SK-N-SH (cell line): ENCODE measurements around the gene MLLT3. TPM values are rescaled to one million over a fixed set of nuclear protein-coding genes. Genes with fewer than 3 reads are reported as not detected.

ENCODE experiments used
- CTCF ChIA-PET: fragments of 300-600, 350-600 bp; formaldehyde crosslinking; extraction: SDS; loops from one replicate; lab custom pipeline; 2021; lab: Yijun Ruan, JAX
- POLR2A ChIA-PET: fragments of 350-600 bp; sonication (Branson Sonifier 250); formaldehyde crosslinking; extraction: SDS; loops from one replicate; lab custom pipeline; 2020; ENCODE audit warnings: antibody characterized with exemption, inconsistent platforms; lab: Yijun Ruan, JAX
- DNase-seq: peaks from one replicate; pipeline ENCODE4 v3.0.0; 2012
- H2AFZ ChIP-seq: fragments of 200-600 bp; sonication (generic); 2 replicates; pipeline ENCODE4 v1.8.1; 2016; ENCODE audit warnings: antibody characterized with exemption, mild to moderate bottlenecking, low read depth
- H3F3A ChIP-seq: fragments of 200-600 bp; sonication (generic); replicated peaks from 2 replicates; pipeline ENCODE3; 2016; ENCODE audit warnings: antibody characterized with exemption, mild to moderate bottlenecking; ENCODE audit not compliant: insufficient read depth
- H3K27ac ChIP-seq, 2 experiments: fragments of 200-500 bp in 1 of 2; fragments of 200-600 bp in 1 of 2; sonication (Bioruptor generic) in 1 of 2; sonication (generic), shearing (Covaris generic) in 1 of 2; 2 replicates each; pipeline versions ENCODE4 v1.5.1 to v1.6.1; 2014 to 2016; ENCODE audit warnings: low read depth in 2 of 2, inconsistent platforms in 1 of 2, low read length in 1 of 2, mild to moderate bottlenecking in 1 of 2, mixed read lengths in 1 of 2
- H3K27me3 ChIP-seq: fragments of 200-600 bp; sonication (generic), shearing (Covaris generic); 2 replicates; pipeline ENCODE4 v1.6.1; 2016; ENCODE audit warnings: mixed run types; ENCODE audit not compliant: insufficient read depth
- H3K36me3 ChIP-seq, 2 experiments: fragments of 200-500 bp in 1 of 2; fragments of 200-600 bp in 1 of 2; sonication (Bioruptor generic) in 1 of 2; sonication (generic) in 1 of 2; replicated peaks in 1 of 2; 2 replicates each; pipeline versions ENCODE3 to v1.5.1; 2014 to 2016; ENCODE audit warnings: low read length in 1 of 2, mild to moderate bottlenecking in 1 of 2; ENCODE audit not compliant: insufficient read depth in 2 of 2, control insufficient read depth in 1 of 2
- H3K4me1 ChIP-seq, 2 experiments: fragments of 200-500 bp in 1 of 2; fragments of 200-600 bp in 1 of 2; sonication (Bioruptor generic) in 1 of 2; sonication (generic), shearing (Covaris generic) in 1 of 2; 2 replicates each; pipeline versions ENCODE4 v1.5.1 to v1.6.1; 2014 to 2016; ENCODE audit warnings: low read depth in 1 of 2, low read length in 1 of 2, mixed run types in 1 of 2; ENCODE audit not compliant: insufficient read depth in 2 of 2, control insufficient read depth in 1 of 2
- H3K4me2 ChIP-seq: fragments of 200-600 bp; sonication (generic), shearing (Covaris generic); 2 replicates; pipeline ENCODE4 v1.6.1; 2017; ENCODE audit warnings: mixed run types
- H3K4me3 ChIP-seq, 2 experiments: fragments of 200-500 bp in 1 of 2; fragments of 200-600 bp in 1 of 2; sonication (Bioruptor generic) in 1 of 2; sonication (generic), shearing (Covaris generic) in 1 of 2; 2 replicates each; pipeline versions ENCODE4 v1.5.1 to v1.8.1; 2014 to 2016; ENCODE audit warnings: low read depth in 2 of 2, inconsistent platforms in 1 of 2, low read length in 1 of 2, mild to moderate bottlenecking in 1 of 2, mixed read lengths in 1 of 2, moderate library complexity in 1 of 2
- H3K79me2 ChIP-seq: fragments of 200-600 bp; sonication (generic); 2 replicates; pipeline ENCODE4 v1.8.1; 2017; ENCODE audit warnings: mild to moderate bottlenecking; ENCODE audit not compliant: insufficient read depth
- H3K9ac ChIP-seq: fragments of 200-600 bp; sonication (generic); 2 replicates; pipeline ENCODE4 v1.6.1; 2017; ENCODE audit warnings: mixed run types
- H3K9me2 ChIP-seq: fragments of 200-600 bp; sonication (generic); 2 replicates; pipeline ENCODE4 v1.6.1; 2017; ENCODE audit warnings: mixed run types
- H3K9me3 ChIP-seq: fragments of 200-600 bp; sonication (generic); 2 replicates; pipeline ENCODE4 v1.6.1; 2017; ENCODE audit warnings: mixed run types, mild to moderate bottlenecking, moderate library complexity
- H4K20me1 ChIP-seq: fragments of 200-600 bp; sonication (generic); 2 replicates; pipeline ENCODE4 v1.6.1; 2017; ENCODE audit warnings: mild to moderate bottlenecking, mixed run types; ENCODE audit not compliant: insufficient read depth
- EZH2phosphoT487 ChIP-seq: fragments of 200-600 bp; sonication (generic); IDR thresholded peaks from 2 replicates; pipeline ENCODE4 v1.6.1; 2017; ENCODE audit warnings: low read depth, mixed run types, mild to moderate bottlenecking, antibody characterized with exemption, moderate library complexity, borderline replicate concordance
- FOSL2 ChIP-seq: IDR thresholded peaks from 2 replicates; pipeline ENCODE4 v1.4.0; 2012; ENCODE audit warnings: low read depth, mild to moderate bottlenecking, moderate library complexity, borderline replicate concordance
- FOXJ3 ChIP-seq: sonication (generic); formaldehyde crosslinking; IDR thresholded peaks from 2 replicates; pipeline ENCODE4 v1.5.1; 2020; ENCODE audit warnings: mild to moderate bottlenecking, missing genetic modification reagents
- GABPA ChIP-seq: IDR thresholded peaks from 2 replicates; pipeline ENCODE4 v1.4.0; 2012; ENCODE audit warnings: low read depth, mild to moderate bottlenecking
- JUND ChIP-seq: IDR thresholded peaks from 2 replicates; pipeline ENCODE4 v1.4.0; 2012
- MXI1 ChIP-seq: IDR thresholded peaks from 2 replicates; pipeline ENCODE4 v1.6.1; 2012; ENCODE audit warnings: mild to moderate bottlenecking, low read depth, low read length, improper control_type of control experiment
- NFIC ChIP-seq: IDR thresholded peaks from 2 replicates; pipeline ENCODE4 v1.4.0; 2012; ENCODE audit warnings: borderline replicate concordance
- POLR2AphosphoS5 ChIP-seq: IDR thresholded peaks from 2 replicates; pipeline ENCODE4 v1.6.1; 2012; ENCODE audit warnings: low read depth, low read length
- RAD21 ChIP-seq: IDR thresholded peaks from 2 replicates; pipeline ENCODE4 v1.6.1; 2012; ENCODE audit warnings: mild to moderate bottlenecking, low read length
- REST ChIP-seq: IDR thresholded peaks from 2 replicates; pipeline ENCODE4 v1.6.1; 2012; ENCODE audit warnings: mild to moderate bottlenecking, low read depth, low read length, moderate library complexity
- RXRA ChIP-seq: IDR thresholded peaks from 2 replicates; pipeline ENCODE4 v1.4.0; 2012; ENCODE audit warnings: low read depth, mild to moderate bottlenecking, borderline replicate concordance
- SIN3A ChIP-seq: IDR thresholded peaks from 2 replicates; pipeline ENCODE4 v1.6.1; 2012; ENCODE audit warnings: low read depth, mild to moderate bottlenecking, low read length, moderate library complexity, borderline replicate concordance
- SMC3 ChIP-seq: IDR thresholded peaks from 2 replicates; pipeline ENCODE4 v1.6.1; 2012; ENCODE audit warnings: low read depth, low read length, improper control_type of control experiment
- TAF1 ChIP-seq: IDR thresholded peaks from 2 replicates; pipeline ENCODE4 v1.6.1; 2012; ENCODE audit warnings: low read depth, mild to moderate bottlenecking, low read length, moderate library complexity, borderline replicate concordance
- TEAD4 ChIP-seq: IDR thresholded peaks from 2 replicates; pipeline ENCODE4 v1.4.0; 2012; ENCODE audit warnings: mild to moderate bottlenecking, borderline replicate concordance; ENCODE audit not compliant: insufficient read depth
- ZBTB33 ChIP-seq: IDR thresholded peaks from 2 replicates; pipeline ENCODE4 v1.4.0; 2012; ENCODE audit warnings: low read depth, borderline replicate concordance
- WGBS: methylation state at CpG from one replicate; pipeline ENCODE4 v1.1.6; 2017; ENCODE audit warnings: low lambda C conversion rate; 5-methylcytosine and 5-hydroxymethylcytosine counted together
- polyA plus RNA-seq, 3 experiments: library from polyadenylated mRNA; depleted of rRNA; stranded (reverse); fragments of >200 nt; gene quantifications; 2 replicates each; pipeline ENCODE4 v1.2.3, GENCODE V29; 2012
- TF ChIP-seq, protein P1 (sequence below): fragments of 150-350 bp; IDR thresholded peaks from 2 replicates; pipeline ENCODE4 v1.6.1; 2017; ENCODE audit warnings: antibody characterized with exemption, low read length, low read depth, borderline replicate concordance
- TF ChIP-seq, protein P2 (sequence below): fragments of 200-600 bp; sonication (generic); IDR thresholded peaks from 2 replicates; pipeline ENCODE4 v1.6.1; 2017; ENCODE audit warnings: antibody characterized with exemption, mild to moderate bottlenecking, moderate library complexity

Gene MLLT3
- polyA plus RNA-seq, 1 of the 3 experiments (the other 2 are of a cell fraction): 3.9 TPM

- Histone ChIP-seq H3K9me2 (no peaks in the 10 kb centered on the region), H3K27me3 (no peaks in the 10 kb centered on the region), H3K9ac (no peak overlapping the region), H3K36me3 (no peaks in the 10 kb centered on the region), H3K79me2 (no peaks in the 10 kb centered on the region), H3F3A (no peaks in the 10 kb centered on the region), H3K27ac (no peak overlapping the region), H3K4me1 (no peaks in the 10 kb centered on the region), H4K20me1 (no peaks in the 10 kb centered on the region), H3K9me3 (no peaks in the 10 kb centered on the region), H3K4me2 (no peak overlapping the region), H3K4me3 (no peak overlapping the region), H2AFZ (no peak overlapping the region)
- no peak for TF ChIP-seq MXI1
- CTCF ChIA-PET: no interaction called here
- no peak for DNase-seq
- 76% methylated on average over 4 of the region's 4 CpGs for WGBS
- POLR2A ChIA-PET: no interaction called here
Observed at GRCh38 chr9:20340511-20340861, 281.8 kb downstream of the MLLT3 start.

GRCh38 chr9:20335668-20336332, 286.5 kb downstream of the MLLT3 start:
- POLR2A ChIA-PET: no interaction called here
- whole genome bisulfite sequencing: 61% methylated on average over 4 of the region's 4 CpGs
- CTCF ChIA-PET: no interaction called here

More at GRCh38 chr9:20335668-20336332, 286.5 kb downstream of the MLLT3 start:
- Histone ChIP-seq H3K36me3 (no peaks in the 10 kb centered on the region), H3K4me2 (no peak overlapping the region), H3K27ac (no peak overlapping the region), H3K79me2 (no peaks in the 10 kb centered on the region), H2AFZ (no peak overlapping the region), H3K9me2 (no peaks in the 10 kb centered on the region), H3K4me3 (no peak overlapping the region), H3K4me1 (no peaks in the 10 kb centered on the region), H3K27me3 (no peaks in the 10 kb centered on the region; the same call in 1 of the 2 replicates), H3K9ac (no peak overlapping the region), H4K20me1 (no peaks in the 10 kb centered on the region), H3F3A (no peaks in the 10 kb centered on the region)
- DNase-seq: no peak
- TF ChIP-seq FOSL2: no peak
- TF ChIP-seq, protein P1, sequence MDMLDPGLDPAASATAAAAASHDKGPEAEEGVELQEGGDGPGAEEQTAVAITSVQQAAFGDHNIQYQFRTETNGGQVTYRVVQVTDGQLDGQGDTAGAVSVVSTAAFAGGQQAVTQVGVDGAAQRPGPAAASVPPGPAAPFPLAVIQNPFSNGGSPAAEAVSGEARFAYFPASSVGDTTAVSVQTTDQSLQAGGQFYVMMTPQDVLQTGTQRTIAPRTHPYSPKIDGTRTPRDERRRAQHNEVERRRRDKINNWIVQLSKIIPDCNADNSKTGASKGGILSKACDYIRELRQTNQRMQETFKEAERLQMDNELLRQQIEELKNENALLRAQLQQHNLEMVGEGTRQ: no peak
- no peak for TF ChIP-seq MXI1
- TF ChIP-seq RXRA: no peak
- TF ChIP-seq RAD21: no peak
- TF ChIP-seq GABPA: no peak
- no peak for TF ChIP-seq JUND
- no peak for TF ChIP-seq FOXJ3
- no peak for TF ChIP-seq POLR2AphosphoS5
- TF ChIP-seq TAF1: no peak
- TF ChIP-seq NFIC: no peak
- TF ChIP-seq TEAD4: no peak
- no peak for TF ChIP-seq SMC3
- no peak for TF ChIP-seq EZH2phosphoT487
- TF ChIP-seq SIN3A: no peak
- TF ChIP-seq ZBTB33: no peak
- TF ChIP-seq, protein P2, sequence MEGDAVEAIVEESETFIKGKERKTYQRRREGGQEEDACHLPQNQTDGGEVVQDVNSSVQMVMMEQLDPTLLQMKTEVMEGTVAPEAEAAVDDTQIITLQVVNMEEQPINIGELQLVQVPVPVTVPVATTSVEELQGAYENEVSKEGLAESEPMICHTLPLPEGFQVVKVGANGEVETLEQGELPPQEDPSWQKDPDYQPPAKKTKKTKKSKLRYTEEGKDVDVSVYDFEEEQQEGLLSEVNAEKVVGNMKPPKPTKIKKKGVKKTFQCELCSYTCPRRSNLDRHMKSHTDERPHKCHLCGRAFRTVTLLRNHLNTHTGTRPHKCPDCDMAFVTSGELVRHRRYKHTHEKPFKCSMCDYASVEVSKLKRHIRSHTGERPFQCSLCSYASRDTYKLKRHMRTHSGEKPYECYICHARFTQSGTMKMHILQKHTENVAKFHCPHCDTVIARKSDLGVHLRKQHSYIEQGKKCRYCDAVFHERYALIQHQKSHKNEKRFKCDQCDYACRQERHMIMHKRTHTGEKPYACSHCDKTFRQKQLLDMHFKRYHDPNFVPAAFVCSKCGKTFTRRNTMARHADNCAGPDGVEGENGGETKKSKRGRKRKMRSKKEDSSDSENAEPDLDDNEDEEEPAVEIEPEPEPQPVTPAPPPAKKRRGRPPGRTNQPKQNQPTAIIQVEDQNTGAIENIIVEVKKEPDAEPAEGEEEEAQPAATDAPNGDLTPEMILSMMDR: no peak
- no peak for TF ChIP-seq REST
- TF ChIP-seq, all 33 proteins: peak for 0
- no peaks in the 10 kb centered on the region for H3K9me3 ChIP-seq
